Upper lobe of right lung (tissue), 1 donor: Measurements from ENCODE around the gene STX18. TPM values are rescaled to one million over a fixed set of nuclear protein-coding genes. Genes with fewer than 3 reads are reported as not detected.

Experiments
- ATAC-seq: fragments of 200-7000 bp; cut with Tn5 transposase; one replicate; pipeline ENCODE4 v1.9.1; 2020; ENCODE audit warnings: mild to moderate bottlenecking, moderate library complexity
- DNase-seq: peaks from one replicate; pipeline ENCODE4 v3.0.0-alpha.2; 2020
- H3K27ac ChIP-seq: fragments of 200-600 bp; one replicate; pipeline ENCODE4 v1.8.0; 2022
- H3K27me3 ChIP-seq: fragments of 200-600 bp; one replicate; pipeline ENCODE4 v1.8.0; 2022; ENCODE audit warnings: mild to moderate bottlenecking
- H3K36me3 ChIP-seq: fragments of 200-600 bp; one replicate; pipeline ENCODE4 v1.8.0; 2022
- H3K4me1 ChIP-seq: fragments of 200-600 bp; one replicate; pipeline ENCODE4 v1.8.0; 2022
- H3K4me3 ChIP-seq: fragments of 200-600 bp; one replicate; pipeline ENCODE4 v1.8.0; 2022; ENCODE audit warnings: mild to moderate bottlenecking
- H3K9me3 ChIP-seq: fragments of 200-600 bp; one replicate; pipeline ENCODE4 v1.8.0; 2022
- intact Hi-C: fragments of 100-400 bp; cut with DNase I; formaldehyde crosslinking; loops from one replicate; pipeline ENCODE4 v1.11.0; 2022
- total RNA-seq: library from RNA; stranded (reverse); fragmentation: NEBNext Ultra II Directional; extraction: Animal tissue kit (Norgen Biotek cat#: 25700); gene quantifications from one replicate; pipeline ENCODE4 v1.2.1, GENCODE V29; 2021
- TF ChIP-seq, protein P1 (sequence below): fragments of 200-600 bp; IDR thresholded peaks from one replicate; pipeline ENCODE4 v1.8.0; 2022; ENCODE audit warnings: antibody characterized with exemption
- donor health status: DM: no; HTN: yes; CAD: no; lungs with severe emphysema.

Gene STX18
- total RNA-seq, 1 donor from 2014 or later = 22.1 TPM

GRCh38 chr4:4494882-4495281, 47.0 kb downstream of the STX18 start:
- Histone ChIP-seq H3K27ac (no peak overlapping the region), H3K4me3 (no peak overlapping the region), H3K36me3 (no peaks in the 10 kb centered on the region), H3K9me3 (no peaks in the 10 kb centered on the region), H3K4me1 (no peaks in the 10 kb centered on the region), H3K27me3 (no peaks in the 10 kb centered on the region)
- TF ChIP-seq, protein P1, sequence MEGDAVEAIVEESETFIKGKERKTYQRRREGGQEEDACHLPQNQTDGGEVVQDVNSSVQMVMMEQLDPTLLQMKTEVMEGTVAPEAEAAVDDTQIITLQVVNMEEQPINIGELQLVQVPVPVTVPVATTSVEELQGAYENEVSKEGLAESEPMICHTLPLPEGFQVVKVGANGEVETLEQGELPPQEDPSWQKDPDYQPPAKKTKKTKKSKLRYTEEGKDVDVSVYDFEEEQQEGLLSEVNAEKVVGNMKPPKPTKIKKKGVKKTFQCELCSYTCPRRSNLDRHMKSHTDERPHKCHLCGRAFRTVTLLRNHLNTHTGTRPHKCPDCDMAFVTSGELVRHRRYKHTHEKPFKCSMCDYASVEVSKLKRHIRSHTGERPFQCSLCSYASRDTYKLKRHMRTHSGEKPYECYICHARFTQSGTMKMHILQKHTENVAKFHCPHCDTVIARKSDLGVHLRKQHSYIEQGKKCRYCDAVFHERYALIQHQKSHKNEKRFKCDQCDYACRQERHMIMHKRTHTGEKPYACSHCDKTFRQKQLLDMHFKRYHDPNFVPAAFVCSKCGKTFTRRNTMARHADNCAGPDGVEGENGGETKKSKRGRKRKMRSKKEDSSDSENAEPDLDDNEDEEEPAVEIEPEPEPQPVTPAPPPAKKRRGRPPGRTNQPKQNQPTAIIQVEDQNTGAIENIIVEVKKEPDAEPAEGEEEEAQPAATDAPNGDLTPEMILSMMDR = no peak
- no peak for ATAC-seq
- intact Hi-C loops = no loop called here
- DNase-seq = no peak

- TF ChIP-seq, protein P1 = no peak
- DNase-seq (no peak), ATAC-seq (no peak)
- intact Hi-C loops = no loop called here
- Histone ChIP-seq H3K4me3 (no peak overlapping the region), H3K27ac (no peak overlapping the region), H3K27me3 (no peaks in the 10 kb centered on the region), H3K9me3 (no peaks in the 10 kb centered on the region), H3K4me1 (no peaks in the 10 kb centered on the region), H3K36me3 (no peaks in the 10 kb centered on the region)
Observed at GRCh38 chr4:4492161-4492847, 49.5 kb downstream of the STX18 start.

GRCh38 chr4:4491396-4491893, 50.4 kb downstream of the STX18 start:
- no peaks in the 10 kb centered on the region for H3K4me1 ChIP-seq
- intact Hi-C loops = no loop called here
- DNase-seq = no peak
- H3K9me3 ChIP-seq = no peaks in the 10 kb centered on the region
- H3K27ac ChIP-seq = no peak overlapping the region
- H3K36me3 ChIP-seq = no peaks in the 10 kb centered on the region
- H3K27me3 ChIP-seq = no peaks in the 10 kb centered on the region
- no peak for ATAC-seq
- TF ChIP-seq, protein P1 = no peak
- no peak overlapping the region for H3K4me3 ChIP-seq

DNA sequence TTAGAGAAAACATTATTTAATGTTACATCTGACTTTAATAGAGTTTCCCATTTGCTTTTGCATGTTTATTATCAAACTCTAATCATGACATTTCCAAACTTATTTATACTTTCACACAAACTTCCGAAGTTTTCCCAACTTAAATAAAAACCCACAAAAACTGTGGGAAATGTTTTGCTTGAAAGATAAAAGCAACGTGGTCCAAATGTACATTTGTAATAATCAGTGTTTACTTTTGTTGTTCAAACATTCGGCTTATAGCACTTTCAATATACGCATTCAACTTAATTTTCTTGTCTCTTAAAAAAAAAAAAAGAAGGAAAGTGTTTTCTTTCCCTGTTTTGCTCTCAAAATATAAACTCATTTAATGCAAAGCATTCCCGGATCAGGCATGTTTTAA, 51.0 kb downstream of the STX18 start:
- ATAC-seq = no peak

DNA sequence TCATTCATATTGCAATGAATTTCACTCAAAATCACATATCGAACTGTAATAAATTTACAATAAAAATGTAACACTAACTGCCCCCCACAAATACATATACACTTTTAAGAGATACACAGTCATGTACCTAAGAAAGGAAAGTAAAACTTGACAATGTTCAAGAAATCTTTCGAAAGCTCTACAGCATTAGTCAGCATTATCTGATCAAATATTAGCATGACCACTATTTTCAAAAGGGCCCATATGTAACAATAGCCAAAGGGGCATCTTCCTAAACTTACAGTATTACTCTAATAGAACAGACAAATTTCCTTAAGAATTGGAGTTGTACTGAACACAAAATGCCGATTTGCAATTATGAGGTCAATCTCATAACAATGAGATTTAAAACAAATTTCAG, 51.8 kb downstream of the STX18 start:
- Histone ChIP-seq H3K4me3 (no peak overlapping the region), H3K9me3 (no peaks in the 10 kb centered on the region), H3K27me3 (no peaks in the 10 kb centered on the region), H3K36me3 (no peaks in the 10 kb centered on the region), H3K27ac (no peak overlapping the region), H3K4me1 (no peaks in the 10 kb centered on the region)
- ATAC-seq (no peak), DNase-seq (no peak)
- TF ChIP-seq, protein P1 = no peak
- intact Hi-C loops = no loop called here

More for the DNA sequence above, 51.0 kb downstream of the STX18 start:
- TF ChIP-seq, protein P1 = no peak
- no peak for DNase-seq
- Histone ChIP-seq H3K36me3 (no peaks in the 10 kb centered on the region), H3K4me3 (no peak overlapping the region), H3K4me1 (no peaks in the 10 kb centered on the region), H3K9me3 (no peaks in the 10 kb centered on the region), H3K27ac (no peak overlapping the region), H3K27me3 (no peaks in the 10 kb centered on the region)
- intact Hi-C loops = no loop called here
